ENCODE results near the gene SLC17A2.
"Not testable (repeated sequence)": the region's sequence is repeated elsewhere in the genome, so short reads cannot be mapped to it uniquely, and the experiment has no call there.

SLC17A2 gene

GRCh38 chr6:25951296-25952032 lies 21.0 kb upstream of the SLC17A2 start:
- DNase-seq: no peak

GRCh38 chr6:25950297-25950696 lies 19.8 kb upstream of the SLC17A2 start:
- DNase-seq: no peak

- no peak for DNase-seq
These were observed 19.2 kb upstream of the SLC17A2 start for GRCh38 chr6:25949695-25950094.

GRCh38 chr6:25947492-25947891 lies 17.0 kb upstream of the SLC17A2 start:
- not testable (repeated sequence) for DNase-seq

- DNase-seq: no peak
These were observed 16.1 kb upstream of the SLC17A2 start for GRCh38 chr6:25946631-25947030.

DNA sequence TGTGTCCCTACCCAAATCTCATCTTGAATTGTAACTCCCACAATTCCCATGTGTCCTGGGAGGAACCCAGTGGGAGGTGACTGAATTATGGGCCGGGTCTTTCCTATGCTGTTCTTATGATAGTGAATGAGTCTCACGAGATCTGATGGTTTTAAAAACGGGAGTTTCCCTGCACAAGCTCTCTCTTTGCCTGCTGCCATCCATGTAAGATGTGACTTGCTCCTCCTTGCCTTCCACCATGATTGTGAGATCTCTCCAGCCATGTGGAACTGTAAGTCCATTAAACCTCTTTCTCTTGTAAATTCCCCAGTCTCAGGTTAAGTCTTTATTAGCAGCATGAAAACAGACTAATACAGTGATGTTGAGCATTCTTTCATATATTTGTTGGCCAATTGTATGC lies 15.2 kb upstream of the SLC17A2 start:
- not testable (repeated sequence) for DNase-seq

GRCh38 chr6:25944688-25945574 lies 14.4 kb upstream of the SLC17A2 start:
- no peak for DNase-seq

- DNase-seq: no peak
These were observed 13.4 kb upstream of the SLC17A2 start for GRCh38 chr6:25943887-25944286.

DNA sequence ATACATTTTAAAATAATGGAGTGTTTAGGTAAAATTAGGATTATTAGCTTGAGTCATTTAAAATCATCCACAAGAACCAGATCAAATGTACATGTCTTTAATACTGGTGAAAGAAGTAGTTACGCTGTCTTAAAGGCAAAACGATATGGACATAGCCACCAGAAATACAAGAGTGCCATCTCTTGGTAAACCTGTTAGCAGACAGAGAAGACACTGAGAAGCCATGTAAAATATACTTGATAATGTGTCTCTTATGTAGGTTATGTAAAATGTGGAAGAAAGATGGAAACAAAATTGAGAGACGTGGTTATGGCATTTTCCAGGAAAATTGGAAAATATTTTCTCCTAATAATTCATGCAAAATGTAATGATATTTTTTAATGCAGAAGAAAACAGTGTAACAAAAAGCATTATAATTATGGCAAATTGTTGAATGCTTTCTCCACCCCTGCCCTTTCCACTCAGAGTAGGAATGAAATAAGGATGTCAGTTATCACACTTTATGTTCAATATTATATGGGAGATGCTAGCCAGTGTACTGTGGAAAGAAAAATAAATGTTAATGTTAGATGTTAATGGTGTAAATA lies 12.2 kb upstream of the SLC17A2 start:
- DNase-seq: peak; percentile 81

GRCh38 chr6:25939593-25939992 lies 9.1 kb upstream of the SLC17A2 start:
- DNase-seq: no peak

- DNase-seq: no peak
These were observed 5.5 kb upstream of the SLC17A2 start for GRCh38 chr6:25935953-25936352.

DNA sequence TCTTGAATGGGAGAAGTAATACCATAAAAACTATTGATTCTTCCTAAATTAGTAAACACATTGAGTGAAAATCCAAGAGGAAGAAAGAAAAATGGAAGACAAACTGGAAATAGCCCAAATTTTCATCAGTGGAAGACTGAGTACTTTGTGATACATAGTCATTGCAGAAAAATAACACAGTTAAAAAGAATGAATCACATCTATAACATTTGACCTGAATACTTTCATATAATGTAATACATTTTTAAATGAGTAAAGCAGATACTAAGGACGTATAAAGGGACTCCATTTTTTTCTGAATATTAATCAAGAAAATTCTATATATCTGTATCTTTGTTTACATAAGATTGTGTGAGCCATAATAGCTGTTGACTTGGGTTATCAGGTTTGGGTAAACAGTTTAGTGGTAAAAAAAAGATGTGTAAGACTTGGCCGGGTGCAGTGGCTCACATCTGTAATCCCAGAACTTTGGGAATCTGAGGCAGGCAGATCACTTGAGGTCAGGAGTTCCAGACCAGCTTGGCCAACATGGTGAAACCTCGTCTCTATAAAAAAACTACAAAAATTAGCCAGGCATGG lies 4.3 kb upstream of the SLC17A2 start:
- no peak for DNase-seq

DNA sequence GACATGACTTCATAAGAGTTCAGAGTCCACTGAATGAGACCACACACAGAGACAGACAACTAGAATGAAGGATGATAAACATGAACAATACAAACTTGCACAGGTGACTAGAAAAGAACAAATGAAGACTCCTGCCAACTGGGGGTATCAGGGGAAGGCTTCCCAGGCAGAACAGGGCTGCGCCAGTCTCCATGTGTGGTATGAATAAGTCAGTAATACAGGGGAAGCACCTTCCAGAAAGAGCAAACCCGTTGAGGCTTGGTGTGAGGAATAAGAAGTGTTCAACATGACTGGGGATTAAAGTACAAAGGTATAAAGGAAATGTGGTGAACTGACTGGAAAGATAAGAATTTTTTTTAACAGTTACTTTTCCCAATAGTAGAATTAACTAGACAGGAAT lies 3.7 kb upstream of the SLC17A2 start:
- DNase-seq: no peak

DNA sequence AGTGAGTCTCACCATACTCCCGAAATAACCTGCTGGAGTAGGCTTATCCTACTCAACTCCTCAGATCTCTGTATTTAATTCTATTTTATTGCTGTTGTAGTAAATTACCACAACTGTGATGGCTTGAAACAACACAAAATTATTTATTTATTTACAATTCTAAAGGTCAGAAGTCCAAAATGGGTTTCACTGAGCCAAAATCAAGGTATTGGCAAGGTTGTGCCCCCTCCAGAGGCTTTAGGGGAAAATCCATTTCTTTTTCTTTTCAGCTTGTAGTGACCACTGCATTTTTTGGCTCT lies 869 bp upstream of the SLC17A2 start:
- DNase-seq: no peak

- DNase-seq: not testable (repeated sequence)
These were observed 706 bp downstream of the SLC17A2 start for GRCh38 chr6:25929785-25930184.

DNA sequence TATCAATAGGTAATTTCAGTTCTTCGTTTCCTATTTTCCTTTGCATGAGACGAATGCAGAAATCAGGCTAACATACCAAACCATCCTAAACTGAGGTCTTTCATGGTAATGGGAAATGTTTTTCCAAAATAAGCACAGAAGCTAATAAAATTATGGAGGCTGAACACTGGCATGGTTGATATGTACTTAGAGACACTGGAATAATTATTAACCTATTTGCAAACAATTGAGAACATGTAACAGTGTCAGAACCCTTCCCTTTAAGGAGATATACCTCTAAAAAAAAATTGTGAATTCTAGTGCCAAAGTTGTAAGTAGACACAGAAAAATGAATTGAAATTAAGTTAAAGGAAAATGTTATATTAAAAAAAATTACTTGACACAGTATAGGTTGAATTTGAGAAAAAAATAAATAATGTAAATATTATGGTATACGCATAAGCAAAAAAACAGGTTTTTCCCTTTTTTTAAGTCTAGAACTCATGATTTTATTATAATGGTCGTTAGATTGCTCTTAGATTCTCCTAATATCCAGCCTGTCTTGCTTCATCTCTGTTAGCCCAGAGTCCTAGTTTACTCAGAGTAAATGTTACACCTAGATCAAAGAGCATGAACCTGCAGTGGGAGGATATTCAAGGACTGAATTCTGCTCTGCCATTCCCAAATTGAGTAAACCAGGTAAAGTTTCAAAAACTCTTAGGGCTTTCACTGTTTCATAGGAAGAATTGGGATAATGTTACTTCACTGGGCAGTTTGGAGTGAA lies 1.7 kb downstream of the SLC17A2 start:
- no peak for DNase-seq

DNA sequence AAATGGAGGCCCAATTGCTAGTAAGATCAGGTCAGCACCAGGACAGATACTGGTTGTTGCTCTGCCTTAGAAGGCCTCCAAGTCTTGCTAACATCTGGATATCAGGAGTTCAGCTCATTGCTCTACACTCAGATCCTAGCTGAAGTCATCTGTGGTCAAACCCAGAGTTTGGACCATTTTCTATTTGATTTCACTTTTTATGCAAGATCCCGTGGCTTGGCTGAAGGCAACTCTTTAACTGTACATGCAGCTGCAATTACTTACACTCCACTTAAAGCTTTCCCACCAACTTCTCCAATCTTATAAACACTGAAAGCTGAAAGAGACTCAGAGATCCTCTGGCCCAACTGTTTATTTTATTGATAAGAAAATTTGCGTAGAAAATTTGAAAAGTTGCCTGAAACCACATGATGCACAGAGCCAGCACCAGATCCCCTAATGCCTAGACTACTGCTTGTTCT lies 2.7 kb downstream of the SLC17A2 start:
- peak; percentile 28 for DNase-seq

GRCh38 chr6:25927178-25927577 lies 3.3 kb downstream of the SLC17A2 start:
- no peak for DNase-seq

DNA sequence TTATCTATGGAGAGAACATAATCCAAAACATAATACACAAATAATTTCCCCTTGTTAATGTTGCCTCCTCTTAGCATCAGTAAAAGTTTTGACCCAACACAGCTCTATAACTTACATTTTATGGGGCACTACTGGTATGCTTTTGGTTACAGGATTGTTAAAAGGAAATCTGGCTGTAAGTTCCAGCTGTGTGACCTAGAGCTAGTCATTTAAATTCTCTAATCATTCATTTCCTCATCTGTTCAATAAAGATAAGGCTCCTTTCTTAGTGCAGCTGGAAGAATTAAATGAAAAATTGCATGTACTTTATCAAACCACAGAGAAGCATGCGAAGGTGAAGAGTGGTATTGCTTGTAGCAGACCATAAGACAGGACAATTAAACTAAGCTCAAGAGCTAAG lies 4.6 kb downstream of the SLC17A2 start:
- DNase-seq: peak; percentile 78

DNA sequence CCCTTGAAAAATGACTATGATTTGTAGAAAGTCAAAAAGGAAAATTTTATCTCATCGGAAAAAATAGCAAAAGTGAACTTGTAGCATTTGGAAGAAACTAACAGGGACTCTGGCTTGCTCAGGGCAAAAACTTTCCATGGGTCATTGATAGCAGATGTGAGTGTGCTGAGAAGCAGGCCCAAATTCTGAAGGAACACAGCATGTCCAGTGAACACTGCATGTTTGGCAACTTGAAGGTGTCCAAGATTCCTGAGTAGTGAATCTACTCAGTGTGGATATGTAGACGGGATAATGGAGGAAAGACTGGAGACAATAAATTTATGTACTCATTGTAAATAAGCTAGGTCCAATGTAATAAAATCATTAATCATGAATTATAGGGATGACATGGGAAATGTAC lies 8.2 kb downstream of the SLC17A2 start:
- no peak for DNase-seq

GRCh38 chr6:25921525-25922203 lies 8.8 kb downstream of the SLC17A2 start:
- DNase-seq: peak; percentile 14

GRCh38 chr6:25919657-25920056 lies 10.8 kb downstream of the SLC17A2 start:
- DNase-seq: no peak
